Naive thymus-derived CD8-positive, alpha-beta T cell (primary cell): ENCODE data around the gene MAP2K5. TPM values are rescaled to one million over a fixed set of nuclear protein-coding genes. Genes with fewer than 3 reads are reported as not detected.

Source experiments
- ATAC-seq, 2 donors: fragments of 150-1000 bp; cut with Tn5 transposase in 1 of 2; sonication (Bioruptor Pico), chemical (Tn5 transposase) in 1 of 2; 1 replicate in 1 of 2; 2 replicates in 1 of 2; pipeline ENCODE4 v1.10.0; 2021; ENCODE audit warnings: mild to moderate bottlenecking in 2 of 2, moderate library complexity in 2 of 2
- POLR2A ChIA-PET: fragments of 350-600 bp; sonication (Branson Sonifier 250); formaldehyde crosslinking; loops from one replicate; lab custom pipeline; 2021; ENCODE audit warnings: antibody characterized with exemption; lab: Charles Lee
- DNase-seq, 10 donors: peaks; one replicate each; pipeline versions ENCODE4 v3.0.0 to v3.0.0-alpha.2; 2020 to 2022
- H3K27ac Mint-ChIP-seq, 10 donors: one replicate each; pipeline ENCODE4 v1.8.0; 2020 to 2022; ENCODE audit warnings: mild to moderate bottlenecking in 10 of 10, mixed read lengths in 10 of 10, moderate library complexity in 4 of 10, inconsistent platforms in 1 of 10
- H3K27me3 Mint-ChIP-seq, 5 donors: one replicate each; pipeline ENCODE4 v1.8.0; 2021 to 2022; ENCODE audit warnings: mixed read lengths in 5 of 5
- H3K36me3 Mint-ChIP-seq, 3 donors: one replicate each; pipeline ENCODE4 v1.8.0; 2020 to 2022; ENCODE audit warnings: mixed read lengths in 3 of 3, mild to moderate bottlenecking in 2 of 3, inconsistent platforms in 1 of 3
- H3K4me1 Mint-ChIP-seq, 4 donors: one replicate each; pipeline ENCODE4 v1.8.0; 2021 to 2022; ENCODE audit warnings: mixed read lengths in 4 of 4
- H3K4me3 Mint-ChIP-seq, 10 donors: one replicate each; pipeline ENCODE4 v1.8.0; 2020 to 2022; ENCODE audit warnings: mild to moderate bottlenecking in 10 of 10, mixed read lengths in 10 of 10, moderate library complexity in 6 of 10, inconsistent platforms in 1 of 10
- H3K9me3 Mint-ChIP-seq, 9 donors: one replicate each; pipeline ENCODE4 v1.8.0; 2020 to 2022; ENCODE audit warnings: mixed read lengths in 9 of 9, mild to moderate bottlenecking in 3 of 9, inconsistent platforms in 1 of 9, moderate library complexity in 1 of 9
- polyA plus RNA-seq, 3 donors: library from polyadenylated mRNA; unstranded; fragments of 300-500 nt; fragmentation: Illumina TruSeq; gene quantifications; one replicate each; pipeline ENCODE4 v1.2.3, GENCODE V29; 2021
- total RNA-seq, 8 experiments: library from RNA in 2 of 8; stranded (reverse) in 2 of 8; gene quantifications; one replicate each; pipeline ENCODE4 v1.2.3 and lab custom pipeline; 2021 to 2026

MAP2K5 gene
- total and polyA plus RNA-seq, 5 experiments from 2014 or later = 17.8 to 37.6 (median 22.5) TPM

- Mint-ChIP-seq H3K36me3 (no peaks in the 10 kb centered on the region), H3K27ac (no peak overlapping the region), H3K4me1 (peaks cover 0 to 3% (median 0%) of the 10 kb centered on the region in 4 donors), H3K27me3 (peaks cover 0 to 14% (median 7%) of the 10 kb centered on the region in 5 donors), H3K4me3 (no peak overlapping the region), H3K9me3 (peaks cover 0 to 3% (median 0%) of the 10 kb centered on the region in 9 donors)
- ATAC-seq (no peak), DNase-seq (no peak)
- POLR2A ChIA-PET = no interaction called here
These were observed 311.0 kb downstream of the MAP2K5 start for GRCh38 chr15:67853454-67853853.

- Mint-ChIP-seq H3K27me3 (peaks cover 0 to 14% (median 5%) of the 10 kb centered on the region in 5 donors), H3K36me3 (no peaks in the 10 kb centered on the region), H3K4me1 (peaks cover 0 to 3% (median 0%) of the 10 kb centered on the region in 4 donors), H3K27ac (peak overlapping the region in 1 of 10 donors; percentile 7), H3K9me3 (peaks cover 0 to 3% (median 0%) of the 10 kb centered on the region in 9 donors), H3K4me3 (no peak overlapping the region)
- ATAC-seq (no peak), DNase-seq (no peak)
- POLR2A ChIA-PET = interaction anchor here (0.5 to 0.6 kb wide), 2 partner anchors 297 to 341 kb away, joined by 3 read pairs; no protein-coding TSS in a partner anchor
These were observed 311.9 kb downstream of the MAP2K5 start for GRCh38 chr15:67854358-67854757.

GRCh38 chr15:67855842-67856241, 313.3 kb downstream of the MAP2K5 start:
- ATAC-seq (no peak), DNase-seq (no peak)
- H3K4me1 Mint-ChIP-seq = peaks cover 0 to 3% (median 0%) of the 10 kb centered on the region in 4 donors
- H3K36me3 Mint-ChIP-seq = no peaks in the 10 kb centered on the region
- POLR2A ChIA-PET = no interaction called here
- peaks cover 0 to 3% (median 0%) of the 10 kb centered on the region in 9 donors for H3K9me3 Mint-ChIP-seq
- no peak overlapping the region for H3K4me3 Mint-ChIP-seq
- H3K27me3 Mint-ChIP-seq = peaks cover under 1 to 15% (median 5%) of the 10 kb centered on the region in 5 donors
- no peak overlapping the region for H3K27ac Mint-ChIP-seq

Other genes with a start within 250 kb of the MAP2K5 start
- gene C15orf61, start 21.6 kb upstream of the MAP2K5 start, total RNA-seq = 10 to 100 TPM; 11.5 to 11.9 TPM
- gene C15orf61, start 21.6 kb upstream of the MAP2K5 start, polyA plus RNA-seq = 1 to 10 TPM; 6.1 to 8.3 (median 6.4) TPM